ENCODE results near the gene NUP210. TPM values are rescaled to one million over a fixed set of nuclear protein-coding genes. Genes with fewer than 3 reads are reported as not detected.

The NUP210 gene
- total and polyA plus RNA-seq, 2 of the 13 experiments (the other 11 are each of a cell fraction or from before 2014, with no cell fraction given), result 31.6 to 35.2 TPM

- TF ChIP-seq, protein P1, sequence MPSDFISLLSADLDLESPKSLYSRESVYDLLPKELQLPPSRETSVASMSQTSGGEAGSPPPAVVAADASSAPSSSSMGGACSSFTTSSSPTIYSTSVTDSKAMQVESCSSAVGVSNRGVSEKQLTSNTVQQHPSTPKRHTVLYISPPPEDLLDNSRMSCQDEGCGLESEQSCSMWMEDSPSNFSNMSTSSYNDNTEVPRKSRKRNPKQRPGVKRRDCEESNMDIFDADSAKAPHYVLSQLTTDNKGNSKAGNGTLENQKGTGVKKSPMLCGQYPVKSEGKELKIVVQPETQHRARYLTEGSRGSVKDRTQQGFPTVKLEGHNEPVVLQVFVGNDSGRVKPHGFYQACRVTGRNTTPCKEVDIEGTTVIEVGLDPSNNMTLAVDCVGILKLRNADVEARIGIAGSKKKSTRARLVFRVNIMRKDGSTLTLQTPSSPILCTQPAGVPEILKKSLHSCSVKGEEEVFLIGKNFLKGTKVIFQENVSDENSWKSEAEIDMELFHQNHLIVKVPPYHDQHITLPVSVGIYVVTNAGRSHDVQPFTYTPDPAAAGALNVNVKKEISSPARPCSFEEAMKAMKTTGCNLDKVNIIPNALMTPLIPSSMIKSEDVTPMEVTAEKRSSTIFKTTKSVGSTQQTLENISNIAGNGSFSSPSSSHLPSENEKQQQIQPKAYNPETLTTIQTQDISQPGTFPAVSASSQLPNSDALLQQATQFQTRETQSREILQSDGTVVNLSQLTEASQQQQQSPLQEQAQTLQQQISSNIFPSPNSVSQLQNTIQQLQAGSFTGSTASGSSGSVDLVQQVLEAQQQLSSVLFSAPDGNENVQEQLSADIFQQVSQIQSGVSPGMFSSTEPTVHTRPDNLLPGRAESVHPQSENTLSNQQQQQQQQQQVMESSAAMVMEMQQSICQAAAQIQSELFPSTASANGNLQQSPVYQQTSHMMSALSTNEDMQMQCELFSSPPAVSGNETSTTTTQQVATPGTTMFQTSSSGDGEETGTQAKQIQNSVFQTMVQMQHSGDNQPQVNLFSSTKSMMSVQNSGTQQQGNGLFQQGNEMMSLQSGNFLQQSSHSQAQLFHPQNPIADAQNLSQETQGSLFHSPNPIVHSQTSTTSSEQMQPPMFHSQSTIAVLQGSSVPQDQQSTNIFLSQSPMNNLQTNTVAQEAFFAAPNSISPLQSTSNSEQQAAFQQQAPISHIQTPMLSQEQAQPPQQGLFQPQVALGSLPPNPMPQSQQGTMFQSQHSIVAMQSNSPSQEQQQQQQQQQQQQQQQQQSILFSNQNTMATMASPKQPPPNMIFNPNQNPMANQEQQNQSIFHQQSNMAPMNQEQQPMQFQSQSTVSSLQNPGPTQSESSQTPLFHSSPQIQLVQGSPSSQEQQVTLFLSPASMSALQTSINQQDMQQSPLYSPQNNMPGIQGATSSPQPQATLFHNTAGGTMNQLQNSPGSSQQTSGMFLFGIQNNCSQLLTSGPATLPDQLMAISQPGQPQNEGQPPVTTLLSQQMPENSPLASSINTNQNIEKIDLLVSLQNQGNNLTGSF (CRISPR knock-in tag; IDR thresholded peaks at IDR 0.05), result no peak
- no peak for TF ChIP-seq NONO (IDR thresholded peaks at IDR 0.05)
- TF ChIP-seq NONO (CRISPR knock-in tag; conservative IDR thresholded peaks at IDR 0.05), result no peak
- TF ChIP-seq ZFP36 (IDR thresholded peaks at IDR 0.05; ENCODE audit: borderline replicate concordance, low read depth, low read length, partially characterized antibody), result no peak
- TF ChIP-seq TRIM24 (CRISPR knock-in tag; IDR thresholded peaks at IDR 0.05), result no peak
- TF ChIP-seq SALL1 (CRISPR knock-in tag; IDR thresholded peaks at IDR 0.05), result peak; percentile 83
- no peak for TF ChIP-seq MAFK (conservative IDR thresholded peaks at IDR 0.05 in 1 of 2, IDR thresholded peaks at IDR 0.05 in 1 of 2; ENCODE audit: low read length in 2 of 2)
- no peak for TF ChIP-seq ZNF101 (CRISPR knock-in tag; IDR thresholded peaks at IDR 0.05; ENCODE audit: borderline replicate concordance, low read depth)
- TF ChIP-seq ZBTB46 (CRISPR knock-in tag; IDR thresholded peaks at IDR 0.05; ENCODE audit: borderline replicate concordance), result no peak
- TF ChIP-seq NFKBIZ (CRISPR knock-in tag; IDR thresholded peaks at IDR 0.05), result no peak
- TF ChIP-seq EHMT2 (IDR thresholded peaks at IDR 0.05; ENCODE audit: borderline replicate concordance, low read depth, low read length), result no peak
- TF ChIP-seq ATF6 (CRISPR knock-in tag; conservative IDR thresholded peaks at IDR 0.05), result no peak
These were observed 976 bp upstream of the NUP210 start (continued) for GRCh38 chr3:13420831-13421765.

Measured in HepG2 (cell line).